CD4-positive, alpha-beta T cell (primary cell): ENCODE data around the gene VAMP3. TPM values are rescaled to one million over a fixed set of nuclear protein-coding genes. Genes with fewer than 3 reads are reported as not detected.
A peak's percentile ranks its signal among the peaks of the same experiment; 100 is the strongest.

ENCODE experiments used
- ATAC-seq: fragments of 200-7000 bp; cut with Tn5 transposase; one replicate; pipeline ENCODE4 v1.10.0; 2022; ENCODE audit warnings: mild to moderate bottlenecking; ENCODE audit not compliant: poor library complexity
- CTCF ChIA-PET: fragments of 350-600 bp; sonication (Branson Sonifier 250); formaldehyde crosslinking; loops from one replicate; lab custom pipeline; 2021; ENCODE audit warnings: antibody characterized with exemption, inconsistent platforms; lab: Charles Lee
- POLR2A ChIA-PET: fragments of 350-600 bp; sonication (Branson Sonifier 250); formaldehyde crosslinking; loops from one replicate; lab custom pipeline; 2021; ENCODE audit warnings: antibody characterized with exemption, inconsistent platforms; lab: Charles Lee
- DNase-seq, 14 experiments: peaks; one replicate each; pipeline ENCODE4 v3.0.0-alpha.2; 2013 to 2020; ENCODE audit warnings: mixed read lengths in 2 of 14
- H3K27ac ChIP-seq, 2 donors: one replicate each; pipeline versions ENCODE4 v1.5.1 to v1.7.0; 2013; ENCODE audit warnings: low read length in 2 of 2, low read depth in 1 of 2, mild to moderate bottlenecking in 1 of 2
- H3K27me3 ChIP-seq, 2 experiments: 1 replicate in 1 of 2; 2 replicates in 1 of 2; pipeline versions ENCODE4 v1.6.1 to v1.7.0; 2013; ENCODE audit warnings: low read length in 2 of 2, control low read depth in 1 of 2, mild to moderate bottlenecking in 1 of 2, moderate library complexity in 1 of 2; ENCODE audit not compliant: insufficient read depth in 2 of 2, control insufficient read depth in 1 of 2
- H3K36me3 ChIP-seq: one replicate; pipeline ENCODE4 v1.6.1; 2013; ENCODE audit warnings: low read length, control low read depth; ENCODE audit not compliant: insufficient read depth
- H3K4me1 ChIP-seq: one replicate; pipeline ENCODE4 v1.6.1; 2013; ENCODE audit warnings: low read length, control low read depth; ENCODE audit not compliant: insufficient read depth
- H3K4me3 ChIP-seq: one replicate; pipeline ENCODE4 v1.5.1; 2013; ENCODE audit warnings: mild to moderate bottlenecking, low read length, moderate library complexity
- H3K9me3 ChIP-seq, 2 experiments: 1 replicate in 1 of 2; 2 replicates in 1 of 2; pipeline versions ENCODE4 v1.6.1 to v1.7.0; 2013; ENCODE audit warnings: low read length in 2 of 2, mild to moderate bottlenecking in 2 of 2, control low read depth in 1 of 2, moderate library complexity in 1 of 2; ENCODE audit not compliant: control insufficient read depth in 1 of 2, insufficient read depth in 1 of 2
- H3K27ac Mint-ChIP-seq: one replicate; pipeline ENCODE4 v1.8.0; 2020; ENCODE audit warnings: mixed read lengths
- H3K27me3 Mint-ChIP-seq: one replicate; pipeline ENCODE4 v1.8.0; 2021; ENCODE audit warnings: mixed read lengths
- H3K36me3 Mint-ChIP-seq: one replicate; pipeline ENCODE4 v1.8.0; 2021; ENCODE audit warnings: low read depth, mixed read lengths
- H3K4me1 Mint-ChIP-seq: one replicate; pipeline ENCODE4 v1.8.0; 2021; ENCODE audit warnings: low read depth, mixed read lengths
- H3K4me3 Mint-ChIP-seq: one replicate; pipeline ENCODE4 v1.8.0; 2020; ENCODE audit warnings: mild to moderate bottlenecking, mixed read lengths
- H3K9me3 Mint-ChIP-seq: one replicate; pipeline ENCODE4 v1.8.0; 2020; ENCODE audit warnings: mixed read lengths
- CTCF ChIP-seq: fragments of 200-600 bp; IDR thresholded peaks from one replicate; pipeline ENCODE4 v1.8.0; 2022; ENCODE audit warnings: antibody characterized with exemption, mild to moderate bottlenecking
- intact Hi-C, 2 experiments: fragments of 100-400 bp; cut with DNase I in 1 of 2; cut with micrococcal nuclease in 1 of 2; formaldehyde crosslinking; loops; one replicate each; pipeline versions ENCODE4 v1.15.1 to v1.9.0; 2023 to 2025; cut with DNase I, micrococcal nuclease
- total RNA-seq, 174 experiments: library from RNA in 2 of 174; stranded (reverse) in 2 of 174; gene quantifications; one replicate each; pipeline ENCODE4 v1.2.3 and lab custom pipeline; 2021 to 2026

Gene VAMP3
- total RNA-seq, 2 experiments from 2014 or later: 76.9 to 87.7 TPM

GRCh38 chr1:7784492-7785071 lies 13.5 kb downstream of the VAMP3 start:
- Mint-ChIP-seq H3K27me3 (no peaks in the 10 kb centered on the region), H3K4me1 (peaks cover 37% of the 10 kb centered on the region), H3K36me3 (peaks cover 47% of the 10 kb centered on the region), H3K27ac (peak overlapping the region; percentile 78), H3K9me3 (no peaks in the 10 kb centered on the region), H3K4me3 (peak overlapping the region; percentile 78)
- DNase-seq (peak in 2 of 14 experiments; percentile 5 to 14), ATAC-seq (no peak)
- Histone ChIP-seq H3K27me3 (no peaks in the 10 kb centered on the region), H3K4me3 (peak overlapping the region; percentile 46), H3K9me3 (peaks cover 0 to 5% of the 10 kb centered on the region in 2 experiments), H3K36me3 (peaks cover 18% of the 10 kb centered on the region), H3K27ac (peak overlapping the region in 1 of 2 donors; percentile 30), H3K4me1 (peaks cover 34% of the 10 kb centered on the region)
- intact Hi-C loops: loop anchor here in 1 of 2 experiments (10.0 kb wide), 3 partner anchors 170 to 1090 kb away; partner anchors contain the start of genes ENO1 and RERE
- no peak for TF ChIP-seq CTCF
- ChIA-PET POLR2A (interaction anchor here (1.1 kb wide), 1 partner anchor 14 kb away, joined by 3 read pairs; the partner anchor contains the start of gene VAMP3), CTCF (no interaction called here)

- Mint-ChIP-seq H3K9me3 (peaks cover under 1% of the 10 kb centered on the region), H3K27me3 (no peaks in the 10 kb centered on the region), H3K4me1 (peaks cover 37% of the 10 kb centered on the region), H3K27ac (peak overlapping the region; percentile 78), H3K36me3 (peaks cover 47% of the 10 kb centered on the region), H3K4me3 (peak overlapping the region; percentile 78)
- ChIA-PET POLR2A (interaction anchor here (1.1 kb wide), 1 partner anchor 14 kb away, joined by 3 read pairs; the partner anchor contains the start of gene VAMP3), CTCF (no interaction called here)
- no peak for TF ChIP-seq CTCF
- Histone ChIP-seq H3K9me3 (peaks cover 0 to 5% of the 10 kb centered on the region in 2 experiments), H3K27ac (no peak overlapping the region), H3K36me3 (peaks cover 18% of the 10 kb centered on the region), H3K27me3 (no peaks in the 10 kb centered on the region), H3K4me3 (no peak overlapping the region), H3K4me1 (peaks cover 34% of the 10 kb centered on the region)
- intact Hi-C loops: loop anchor here in 1 of 2 experiments (10.0 kb wide), 3 partner anchors 170 to 1090 kb away; partner anchors contain the start of genes ENO1 and RERE
- ATAC-seq (no peak), DNase-seq (no peak)
These were observed 14.0 kb downstream of the VAMP3 start for GRCh38 chr1:7785108-7785507.

GRCh38 chr1:7786795-7787194 lies 15.7 kb downstream of the VAMP3 start:
- Mint-ChIP-seq H3K36me3 (peaks cover 59% of the 10 kb centered on the region), H3K4me3 (no peak overlapping the region), H3K27me3 (no peaks in the 10 kb centered on the region), H3K9me3 (peaks cover 5% of the 10 kb centered on the region), H3K27ac (peak overlapping the region; percentile 54), H3K4me1 (peaks cover 30% of the 10 kb centered on the region)
- DNase-seq (no peak), ATAC-seq (no peak)
- Histone ChIP-seq H3K4me1 (peaks cover 25% of the 10 kb centered on the region), H3K36me3 (peaks cover 22% of the 10 kb centered on the region), H3K27ac (no peak overlapping the region), H3K9me3 (peaks cover 13 to 14% of the 10 kb centered on the region in 2 experiments), H3K27me3 (no peaks in the 10 kb centered on the region), H3K4me3 (no peak overlapping the region)
- no peak for TF ChIP-seq CTCF
- intact Hi-C loops: loop anchor here in 1 of 2 experiments (10.0 kb wide), 3 partner anchors 168 to 1088 kb away; partner anchors contain the start of genes ENO1 and RERE
- CTCF ChIA-PET: interaction anchor here (0.7 kb wide), 1 partner anchor 34 kb away, joined by 3 read pairs; no protein-coding TSS in a partner anchor
- POLR2A ChIA-PET: no interaction called here
